AG10803 (cell line): ENCODE measurements around the gene NCOR1.

Source experiments
- DNase-seq: peaks from one replicate; pipeline ENCODE4 v3.0.0; 2010; ENCODE audit warnings: low read depth
- H3K4me3 ChIP-seq: 2 replicates; pipeline ENCODE4 v1.5.1; 2011; ENCODE audit warnings: mild to moderate bottlenecking, low read length, control low read depth
- TF ChIP-seq, protein P1 (sequence below): conservative IDR thresholded peaks from 2 replicates; pipeline ENCODE4 v1.5.1; 2011; ENCODE audit warnings: mild to moderate bottlenecking, low read length, control low read depth, inconsistent platforms

NCOR1 gene

GRCh38 chr17:15981646-15982580, 233.4 kb downstream of the NCOR1 start:
- TF ChIP-seq, protein P1, sequence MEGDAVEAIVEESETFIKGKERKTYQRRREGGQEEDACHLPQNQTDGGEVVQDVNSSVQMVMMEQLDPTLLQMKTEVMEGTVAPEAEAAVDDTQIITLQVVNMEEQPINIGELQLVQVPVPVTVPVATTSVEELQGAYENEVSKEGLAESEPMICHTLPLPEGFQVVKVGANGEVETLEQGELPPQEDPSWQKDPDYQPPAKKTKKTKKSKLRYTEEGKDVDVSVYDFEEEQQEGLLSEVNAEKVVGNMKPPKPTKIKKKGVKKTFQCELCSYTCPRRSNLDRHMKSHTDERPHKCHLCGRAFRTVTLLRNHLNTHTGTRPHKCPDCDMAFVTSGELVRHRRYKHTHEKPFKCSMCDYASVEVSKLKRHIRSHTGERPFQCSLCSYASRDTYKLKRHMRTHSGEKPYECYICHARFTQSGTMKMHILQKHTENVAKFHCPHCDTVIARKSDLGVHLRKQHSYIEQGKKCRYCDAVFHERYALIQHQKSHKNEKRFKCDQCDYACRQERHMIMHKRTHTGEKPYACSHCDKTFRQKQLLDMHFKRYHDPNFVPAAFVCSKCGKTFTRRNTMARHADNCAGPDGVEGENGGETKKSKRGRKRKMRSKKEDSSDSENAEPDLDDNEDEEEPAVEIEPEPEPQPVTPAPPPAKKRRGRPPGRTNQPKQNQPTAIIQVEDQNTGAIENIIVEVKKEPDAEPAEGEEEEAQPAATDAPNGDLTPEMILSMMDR: no peak
- H3K4me3 ChIP-seq: no peak overlapping the region
- DNase-seq: no peak

- TF ChIP-seq, protein P1: no peak
- no peak for DNase-seq
- H3K4me3 ChIP-seq: no peak overlapping the region
These were observed 234.1 kb downstream of the NCOR1 start for GRCh38 chr17:15981208-15981607.
